Activated CD8-positive, alpha-beta memory T cell treated with anti-CD3 and anti-CD28 coated beads, Interleukin-2, amount 50 U/mL, for 1 hour (primary cell): ENCODE measurements around the gene PTPA.

ENCODE experiments used
- DNase-seq: peaks from one replicate; pipeline ENCODE4 v3.0.0-alpha.2; 2020; ENCODE audit errors: extremely low read depth

The PTPA gene

DNA sequence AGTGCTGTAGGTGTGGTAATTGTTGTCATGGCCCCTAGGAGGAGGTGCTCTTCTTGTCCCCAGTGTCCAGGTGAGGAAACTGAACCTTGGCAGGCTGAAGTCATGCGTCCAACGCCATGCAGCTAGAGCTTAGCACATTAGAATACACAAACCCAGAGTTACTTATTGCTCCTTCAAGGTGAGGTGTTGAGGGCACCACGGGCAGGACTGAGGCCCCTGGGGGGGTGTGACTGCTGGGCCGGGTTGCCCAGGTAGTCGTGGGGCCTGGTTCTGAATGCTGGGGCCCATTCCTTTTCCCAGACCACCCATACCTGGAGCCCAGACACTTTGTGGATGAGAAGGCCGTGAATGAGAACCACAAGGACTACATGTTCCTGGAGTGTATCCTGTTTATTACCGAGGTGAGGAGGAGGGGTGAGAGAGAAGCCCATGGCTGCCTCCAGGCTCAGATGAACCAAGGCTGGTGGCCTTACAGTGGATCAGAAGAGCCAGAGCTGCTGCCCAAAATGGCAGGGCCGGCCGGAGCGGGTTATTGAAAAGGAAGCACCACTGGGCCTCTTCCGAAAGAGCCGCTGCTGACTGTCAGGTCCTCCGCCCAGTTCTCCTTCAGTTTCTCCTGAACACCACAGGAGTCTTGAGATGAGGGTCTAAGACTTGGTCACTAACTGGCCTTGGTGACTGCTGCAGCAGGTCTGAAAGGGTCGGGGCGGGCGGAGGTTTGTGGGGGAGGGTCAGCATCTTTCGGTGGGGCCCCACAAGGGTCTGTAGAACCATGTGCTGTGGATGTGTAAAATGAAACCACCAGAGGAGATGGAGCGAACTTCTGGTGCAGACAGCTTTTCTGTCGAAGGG, 26.3 kb downstream of the PTPA start:
- no peak for DNase-seq

DNA sequence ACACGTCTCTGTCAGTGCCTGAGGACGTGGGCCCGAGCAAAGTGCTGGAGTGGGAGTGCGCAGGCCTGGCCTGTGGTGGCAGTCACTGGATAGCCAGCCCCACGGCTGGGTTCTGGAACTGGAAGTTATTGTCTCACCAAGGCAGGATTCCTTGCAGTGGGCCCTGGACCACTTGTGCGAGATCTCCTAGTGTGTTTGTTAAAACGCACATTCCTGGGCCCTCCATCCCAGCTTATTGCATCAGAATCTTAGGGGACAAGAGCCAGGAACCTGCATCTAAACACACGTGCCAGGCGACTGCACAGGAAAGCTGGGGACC, 26.9 kb downstream of the PTPA start:
- no peak for DNase-seq

DNA sequence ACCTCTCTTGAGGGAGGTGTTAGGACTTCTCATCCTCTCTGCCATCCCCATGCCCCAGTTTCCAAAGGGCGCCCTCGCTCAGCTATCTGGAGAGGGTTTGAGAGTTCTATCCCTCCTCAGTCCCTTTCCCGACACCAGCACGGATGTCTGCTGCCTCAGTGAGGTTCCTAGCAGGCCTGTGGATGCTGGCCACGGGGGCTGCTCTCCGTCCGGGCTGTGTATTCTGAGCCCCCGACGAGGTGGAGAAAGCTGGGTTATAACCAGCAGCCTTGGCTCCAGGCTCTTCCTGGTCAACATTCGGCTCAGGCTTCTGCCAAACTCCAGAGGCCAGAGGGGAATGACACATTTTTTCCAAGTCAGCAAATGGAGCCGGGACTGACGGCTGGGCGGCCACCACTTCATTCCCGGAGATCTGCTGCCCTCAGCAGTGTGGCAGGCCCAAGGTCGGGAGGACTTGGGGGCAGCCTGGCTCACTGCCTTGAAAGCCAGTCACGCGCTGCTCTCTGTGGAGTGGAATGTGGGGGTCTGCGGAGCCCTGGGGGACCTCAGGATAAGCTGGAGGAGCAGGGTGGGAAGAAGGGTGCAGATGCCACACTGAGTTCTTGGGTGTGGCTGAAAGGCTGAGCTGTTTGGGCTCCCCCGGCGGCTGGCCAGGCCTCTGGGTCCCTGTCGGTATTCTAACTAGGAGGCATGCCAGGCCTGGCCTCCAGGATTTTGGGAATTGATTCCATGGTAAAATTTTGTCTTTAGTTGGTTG, 27.4 kb downstream of the PTPA start:
- DNase-seq, result no peak

DNA sequence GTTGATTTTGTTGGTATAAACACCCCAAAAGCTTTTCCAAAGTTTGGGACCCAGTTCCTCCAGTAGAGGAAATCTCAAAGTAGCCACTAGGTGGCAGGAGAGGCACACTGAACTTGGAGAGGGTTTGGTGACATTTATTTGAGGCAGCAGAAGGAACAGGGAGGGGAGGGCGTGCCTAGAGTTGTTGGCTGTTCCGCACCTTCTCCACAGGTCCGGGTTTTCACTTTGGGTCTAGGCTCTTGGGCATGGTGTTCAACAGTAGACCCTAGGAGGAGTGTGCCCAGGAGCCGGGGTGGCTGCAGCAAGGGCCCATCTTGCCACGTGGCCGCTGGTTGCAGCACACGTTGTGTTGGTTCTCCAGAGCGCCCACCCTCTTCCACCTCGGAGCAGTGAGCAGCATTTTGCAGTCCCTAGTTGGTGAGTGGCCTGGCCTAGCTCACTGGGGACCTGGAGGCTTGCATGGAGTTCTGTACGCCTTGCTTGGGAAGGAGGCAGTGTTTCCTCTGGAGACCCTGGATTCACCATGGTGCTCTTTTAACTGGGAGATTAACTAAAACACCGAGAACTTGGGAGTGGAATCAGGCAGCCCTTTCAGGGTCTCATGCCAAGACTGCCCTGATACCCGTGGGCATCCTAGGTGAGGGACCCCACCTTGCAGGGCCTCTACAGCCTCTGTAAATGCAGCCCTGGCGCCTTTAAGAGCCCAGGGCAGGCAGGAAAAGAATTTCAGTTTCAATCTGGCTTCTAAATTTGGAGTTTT, 28.2 kb downstream of the PTPA start:
- peak; percentile 47 for DNase-seq

DNA sequence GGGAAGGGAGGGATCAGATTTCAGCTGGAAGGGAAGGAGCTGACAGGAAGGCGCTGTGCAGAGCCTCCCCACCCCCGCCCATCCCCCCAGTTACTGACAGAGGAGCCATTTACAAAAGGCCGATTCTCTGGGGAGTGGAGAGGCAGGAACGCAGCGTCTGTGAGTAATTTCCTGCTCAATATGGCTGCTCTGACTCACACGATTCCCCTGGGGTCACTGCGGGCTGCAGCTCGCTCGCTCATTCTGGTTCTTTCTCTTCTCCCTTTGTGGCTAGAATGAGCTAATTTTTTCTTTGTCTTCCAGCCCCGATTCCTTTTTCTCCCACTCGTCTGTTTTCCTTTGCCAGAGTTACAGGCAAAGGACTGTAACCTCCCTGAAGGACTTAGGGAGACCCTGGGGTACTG, 28.8 kb downstream of the PTPA start:
- DNase-seq, result peak; percentile 81

DNA sequence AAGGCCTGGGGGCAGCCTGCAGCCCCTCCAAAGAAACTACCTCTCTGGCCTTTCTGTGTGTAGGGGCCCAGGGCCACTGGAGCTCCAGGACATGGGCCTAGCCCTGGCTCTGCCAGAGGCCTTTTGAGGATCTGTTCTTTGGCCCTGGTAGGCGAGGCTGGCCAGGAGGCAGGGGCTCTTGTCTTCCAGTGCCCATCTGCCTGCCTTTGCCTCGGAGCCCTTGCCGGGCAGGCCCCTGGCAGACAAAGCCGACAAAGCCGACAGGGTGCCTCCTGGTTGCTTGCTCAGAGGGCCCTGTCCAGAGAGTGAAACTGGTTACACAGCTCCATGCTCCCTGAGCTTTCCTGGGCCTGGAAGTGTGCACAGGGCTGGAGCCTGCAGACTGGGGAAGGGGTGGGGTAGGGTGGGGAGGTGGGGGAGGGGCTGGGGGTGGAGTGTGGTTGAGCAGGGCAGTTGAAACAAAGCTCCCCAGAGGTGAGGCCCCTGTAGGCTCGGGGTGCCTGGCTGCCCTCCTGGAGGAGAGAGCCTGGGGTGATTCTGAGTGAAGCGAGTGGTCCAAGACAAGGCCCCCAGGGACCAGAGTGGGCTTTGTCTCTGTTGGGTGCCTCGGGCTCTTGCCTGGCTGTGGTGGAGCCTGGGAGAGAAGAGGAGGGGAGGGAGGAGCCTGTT, 29.3 kb downstream of the PTPA start:
- DNase-seq, result no peak

DNA sequence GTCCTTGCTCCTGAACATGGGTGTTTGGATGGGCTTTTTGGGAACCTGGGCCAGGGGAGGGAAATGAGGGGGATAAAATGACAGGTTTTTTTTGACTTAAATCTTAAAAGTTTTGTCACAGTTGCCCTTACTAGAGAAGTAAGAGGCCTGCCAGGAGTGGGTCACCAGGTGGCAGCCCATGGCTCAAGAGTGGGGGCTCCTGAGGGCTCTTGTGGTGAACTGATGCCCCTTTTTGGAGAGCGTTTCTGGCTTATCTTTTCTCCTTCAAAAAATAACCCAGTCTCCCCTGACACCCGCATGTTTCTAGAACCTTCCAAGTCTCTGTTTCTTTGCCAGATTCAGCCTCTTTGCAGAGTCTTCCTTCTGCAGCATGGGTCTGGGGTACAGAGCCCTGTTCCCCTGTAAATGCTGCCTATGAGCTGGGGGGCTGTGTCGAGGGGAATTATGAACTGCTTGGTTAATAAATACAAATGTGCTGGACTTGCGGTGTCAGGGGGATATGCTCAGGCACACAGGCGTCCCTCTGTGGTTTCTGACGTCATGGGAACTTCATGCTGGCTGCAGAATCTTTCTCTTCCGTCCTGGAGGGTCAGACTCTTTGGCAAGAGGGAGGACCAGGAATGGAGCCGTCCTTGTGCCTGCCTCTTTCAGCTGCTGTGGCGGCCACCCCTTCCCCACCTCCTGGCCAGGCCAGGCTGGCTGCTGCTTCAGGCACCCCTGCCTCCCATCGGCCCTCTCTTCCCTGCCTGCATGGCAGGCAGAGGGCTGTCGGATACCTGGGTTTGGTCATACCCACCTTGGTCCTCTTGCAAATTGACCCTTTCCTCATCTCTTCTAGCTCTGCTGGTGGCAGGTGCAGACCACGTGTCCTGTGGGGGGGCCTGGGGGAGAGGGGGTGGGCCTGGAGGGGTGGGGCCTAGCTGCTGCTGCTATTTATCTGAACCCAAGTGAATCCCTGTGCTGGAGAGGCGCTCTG, 30.1 kb downstream of the PTPA start:
- no peak for DNase-seq

DNA sequence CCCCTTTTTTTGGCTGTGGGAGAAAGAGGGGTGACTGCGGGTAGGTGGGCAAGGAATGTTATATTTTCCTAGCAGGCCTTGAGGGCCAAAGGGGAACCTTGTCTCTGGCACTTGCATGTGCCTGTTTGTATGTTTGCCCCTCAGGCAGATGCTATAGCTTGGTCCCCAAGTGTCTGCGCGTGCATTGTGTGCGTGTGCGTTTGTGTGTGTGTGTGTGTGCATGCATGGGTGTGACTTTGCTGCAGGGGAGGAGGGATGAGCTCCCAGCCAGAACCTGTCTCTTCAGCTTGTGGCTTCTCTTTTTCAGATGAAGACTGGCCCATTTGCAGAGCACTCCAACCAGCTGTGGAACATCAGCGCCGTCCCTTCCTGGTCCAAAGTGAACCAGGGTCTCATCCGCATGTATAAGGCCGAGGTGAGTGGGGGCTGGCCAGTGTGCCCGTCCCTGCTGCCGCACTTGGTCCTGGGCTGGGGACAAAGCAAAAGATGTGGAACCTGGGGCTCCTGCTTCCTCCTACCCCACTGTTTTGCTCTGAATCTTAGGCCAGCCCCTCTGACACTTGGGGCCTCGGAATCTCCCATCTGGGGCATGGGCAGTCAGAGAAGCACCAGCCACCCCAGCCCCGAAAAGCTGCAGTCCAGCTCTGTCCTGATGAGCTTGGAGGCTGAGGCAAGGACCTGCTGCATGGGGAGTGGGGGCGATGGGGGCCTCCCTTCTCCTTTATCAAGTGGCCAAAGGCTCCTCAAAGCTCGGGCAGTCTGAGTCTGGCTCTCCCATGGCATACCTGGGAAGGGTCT, 31.1 kb downstream of the PTPA start:
- no peak for DNase-seq

DNA sequence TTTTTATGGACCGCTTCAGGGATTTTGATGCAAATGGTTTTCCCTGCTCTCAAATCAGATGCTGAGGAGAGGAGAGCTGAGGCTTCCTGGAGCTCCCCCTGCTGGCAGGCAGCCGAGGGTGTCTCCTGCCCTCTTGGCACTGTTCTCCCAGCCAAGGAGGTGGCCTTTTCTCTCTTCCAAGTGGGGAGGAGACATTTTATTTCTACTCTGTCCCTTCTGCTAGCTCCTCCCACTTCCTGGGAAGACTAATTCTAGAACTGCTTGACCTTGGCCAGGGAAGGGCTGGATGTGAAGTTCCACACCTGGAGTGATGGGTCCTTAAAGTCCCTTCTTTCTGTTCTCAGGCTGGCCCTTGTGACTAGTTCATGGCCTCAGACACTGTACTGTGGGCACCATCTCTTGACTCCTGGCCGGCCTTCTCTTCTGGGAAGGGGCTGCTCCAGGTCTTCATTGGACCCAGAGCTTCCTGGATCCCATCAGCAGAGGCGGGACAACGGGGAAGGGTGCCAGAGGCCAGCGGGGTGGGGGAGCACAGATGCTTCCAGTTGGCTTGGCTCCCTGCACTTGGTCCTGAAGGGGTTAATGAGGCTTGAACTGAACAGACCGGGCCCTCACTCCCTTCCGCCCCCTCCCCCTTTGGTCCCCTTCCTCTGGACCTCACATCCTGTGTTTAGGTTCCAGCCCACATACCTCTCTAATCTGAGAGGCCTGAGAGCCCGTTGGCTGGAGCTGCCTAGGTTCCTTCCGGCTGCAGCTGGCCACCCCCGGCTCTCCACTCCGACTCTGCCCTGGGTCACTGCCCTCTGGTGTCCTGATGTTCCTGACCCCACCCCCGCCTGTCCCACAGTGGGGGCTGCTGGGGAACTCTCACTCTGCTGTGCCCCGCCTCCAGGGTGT, 32.1 kb downstream of the PTPA start:
- peak; percentile 20 for DNase-seq

DNA sequence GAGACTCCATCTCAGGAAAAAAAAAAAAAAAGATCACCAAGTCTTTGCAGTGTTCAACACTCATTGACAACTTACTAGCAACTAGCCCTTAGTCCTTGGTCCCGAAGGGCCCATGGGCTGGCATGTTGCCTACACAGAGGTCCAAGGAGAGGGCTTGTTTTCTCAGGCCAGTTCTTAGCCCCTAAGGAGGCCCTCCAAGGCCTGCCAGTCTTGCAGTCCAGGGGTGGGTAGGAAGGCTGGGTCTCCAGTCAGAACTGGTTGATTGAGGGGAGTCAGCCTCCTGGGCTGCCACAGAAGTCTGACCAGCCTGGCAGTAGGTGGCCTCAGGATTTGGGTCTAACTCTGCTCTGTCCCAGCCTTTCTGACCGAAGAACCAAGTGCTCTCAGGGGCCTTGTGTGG, 34.1 kb downstream of the PTPA start:
- DNase-seq, result no peak

DNA sequence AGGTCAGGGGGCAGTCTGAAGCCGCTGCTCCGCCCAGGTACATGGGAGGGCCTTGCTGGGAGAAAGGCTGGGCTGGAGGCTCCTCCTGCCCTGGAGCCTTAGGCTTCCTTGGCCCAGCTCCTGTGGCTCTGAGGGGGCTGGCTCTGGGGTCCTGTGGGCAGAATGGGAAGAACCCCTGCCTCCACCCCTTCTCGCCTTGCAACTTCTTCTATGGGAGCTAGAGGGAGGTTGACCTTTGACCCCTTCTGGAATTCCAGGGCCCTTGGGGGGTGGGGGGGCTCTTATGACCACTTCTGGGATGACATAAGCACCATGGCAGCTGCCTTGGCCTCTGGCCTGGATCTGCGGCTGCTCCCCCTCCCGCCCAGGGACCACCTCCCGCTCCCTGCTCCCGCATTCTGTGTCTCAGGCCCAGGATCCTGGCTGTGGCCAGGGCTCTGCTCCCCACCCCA, 34.7 kb downstream of the PTPA start:
- DNase-seq, result no peak

DNA sequence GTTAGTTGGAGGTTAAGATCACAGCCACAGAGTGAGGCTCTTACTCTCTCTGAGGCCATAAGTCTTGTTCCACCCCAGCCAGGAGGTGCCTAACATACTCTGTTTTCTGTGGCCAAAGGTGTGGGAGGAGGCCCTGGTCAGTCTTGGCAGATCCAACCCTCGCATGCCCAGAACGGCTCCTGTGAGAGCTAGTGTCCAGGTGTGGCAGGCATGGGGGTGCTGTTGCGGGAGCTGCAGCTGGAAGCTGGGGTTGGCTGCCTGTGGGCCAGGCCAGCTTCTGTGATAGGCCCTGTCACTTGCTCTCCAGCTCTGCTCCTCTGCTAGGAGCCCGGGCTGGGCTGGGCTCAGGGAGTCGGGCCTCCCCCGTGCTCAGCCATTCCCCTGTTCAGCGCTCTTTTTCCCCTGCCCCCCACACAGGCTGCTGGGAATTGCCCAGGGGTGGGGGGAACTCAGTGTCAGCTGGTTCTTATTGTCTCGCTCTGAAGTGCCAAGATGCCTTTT, 35.3 kb downstream of the PTPA start:
- no peak for DNase-seq

DNA sequence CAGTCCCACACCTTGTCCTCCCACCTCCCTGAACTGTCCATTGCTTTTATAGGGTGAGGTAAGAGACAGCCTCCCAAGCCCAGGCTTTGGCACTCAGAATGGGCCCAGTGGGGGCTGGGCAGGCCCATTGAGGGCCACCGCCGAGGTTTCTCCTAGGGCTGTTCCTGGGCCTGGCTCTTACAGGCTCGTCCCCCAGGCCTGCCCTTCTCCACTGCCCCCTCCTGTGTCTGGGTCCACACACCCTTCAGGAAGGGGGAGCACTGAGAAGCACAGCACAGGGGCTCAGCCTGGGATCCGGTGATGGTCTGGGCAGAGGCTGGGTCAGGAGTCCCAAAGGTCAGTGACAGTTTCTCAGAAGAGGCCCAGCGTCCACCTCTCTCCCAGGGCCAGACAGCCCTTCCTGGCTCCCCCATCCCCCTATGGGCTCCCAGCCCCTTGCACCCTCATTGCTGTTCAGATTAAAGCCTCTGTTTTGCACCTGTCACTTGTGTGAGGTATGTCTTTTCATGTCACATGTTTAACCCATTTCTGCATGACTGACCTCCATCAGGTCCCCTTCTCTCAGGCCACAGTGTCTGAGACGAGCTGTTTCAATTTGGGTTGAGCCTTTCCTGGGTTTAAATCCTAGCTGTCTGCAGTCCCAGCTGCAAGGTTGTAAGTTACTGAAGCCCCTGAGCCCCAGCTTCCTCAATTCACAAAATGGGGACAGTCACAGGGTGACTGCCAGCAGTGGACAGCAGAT, 37.4 kb downstream of the PTPA start:
- DNase-seq, result no peak

DNA sequence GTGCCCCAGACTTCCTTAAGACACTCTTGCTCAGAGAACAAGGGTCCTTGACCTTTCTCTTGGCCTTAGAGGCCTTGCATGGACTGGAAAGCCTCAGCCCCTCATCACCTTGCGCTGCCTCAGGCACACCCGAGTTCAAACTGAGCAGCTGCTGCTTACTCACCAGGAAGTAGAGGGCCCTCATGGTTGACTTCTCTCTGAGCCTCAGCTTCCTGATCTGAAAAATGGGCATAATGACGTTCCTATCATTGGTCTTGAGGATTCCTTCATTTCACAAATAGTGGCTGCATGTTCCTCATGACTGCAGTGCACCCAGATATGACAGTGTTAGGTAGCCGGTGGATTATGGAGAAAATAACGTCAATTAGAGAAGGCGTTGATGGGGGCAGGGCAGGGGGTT, 38.2 kb downstream of the PTPA start:
- no peak for DNase-seq

DNA sequence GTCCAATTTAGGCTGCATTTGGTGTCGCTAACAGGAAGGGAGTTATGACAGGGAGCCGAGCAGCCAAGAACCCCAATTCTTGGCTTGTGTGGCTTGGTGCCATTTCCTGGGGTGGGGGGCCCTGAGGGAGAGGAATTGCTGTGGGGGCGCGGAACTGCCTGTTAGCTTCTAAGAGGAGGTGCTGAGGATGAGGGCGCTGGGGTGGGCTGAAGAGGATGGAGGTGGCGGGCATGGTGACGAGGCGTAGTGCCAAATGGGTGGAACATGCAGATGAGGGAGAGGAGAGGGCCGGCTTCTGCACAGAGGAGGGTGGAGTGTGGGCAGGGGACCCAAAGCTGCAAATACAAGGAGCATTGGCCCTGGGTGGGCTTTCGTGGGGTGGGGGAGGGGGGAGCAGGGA, 38.9 kb downstream of the PTPA start:
- no peak for DNase-seq

DNA sequence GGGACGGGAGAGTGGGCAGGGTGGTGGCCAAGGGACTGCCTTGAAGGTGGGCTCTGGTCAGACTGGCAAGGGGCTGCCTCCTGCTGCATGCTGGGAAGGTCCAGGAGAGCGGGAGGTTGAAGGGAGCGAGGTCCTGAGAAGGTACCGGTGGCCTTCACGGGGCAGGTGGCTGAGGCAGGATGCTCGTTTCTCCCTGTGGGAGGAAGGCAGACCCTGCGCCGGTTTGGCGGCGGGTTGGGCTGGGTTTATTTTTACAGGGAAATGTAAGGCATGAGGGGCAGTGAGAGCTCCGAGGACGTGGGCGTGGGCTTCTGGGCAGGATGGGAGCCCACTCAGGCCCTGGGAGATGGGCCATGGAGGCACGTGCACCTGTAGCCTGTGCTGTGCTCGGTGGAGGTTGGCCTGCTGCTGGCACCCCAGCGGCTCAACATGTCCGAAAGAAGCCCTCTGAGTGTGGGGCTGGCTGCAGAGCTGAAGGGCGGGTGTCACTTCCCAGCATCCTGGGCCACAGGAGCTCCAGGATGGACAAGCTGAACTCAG, 39.5 kb downstream of the PTPA start:
- DNase-seq, result no peak

DNA sequence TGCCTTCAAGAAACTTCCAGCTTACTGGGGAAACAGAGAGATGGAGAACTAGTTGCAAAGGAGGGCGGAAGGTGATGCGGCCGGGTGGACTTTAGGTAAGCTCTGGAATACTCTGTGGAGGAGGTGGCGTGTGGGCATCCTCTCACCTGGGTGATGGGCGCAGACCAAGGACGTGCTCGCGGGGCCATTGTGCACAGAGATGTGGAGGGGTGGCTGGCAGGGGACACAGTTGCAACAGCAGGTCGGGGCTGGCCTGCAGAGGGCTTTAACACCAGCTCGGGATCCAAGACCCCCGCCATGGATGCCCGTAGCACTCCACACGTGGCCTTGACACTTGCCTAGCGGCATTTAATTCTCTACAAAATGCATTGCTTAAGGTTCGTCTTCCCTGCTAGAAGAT, 40.3 kb downstream of the PTPA start:
- DNase-seq, result no peak
